A204.1 (cell line): ENCODE measurements around the gene ZNF485.
"Not testable (repeated sequence)": the region's sequence is repeated elsewhere in the genome, so short reads cannot be mapped to it uniquely, and the experiment has no call there.

Experiments
- FAIRE-seq: peaks from 2 replicates; lab custom pipeline; 2012; peaks lifted over from hg19 to GRCh38; lab: Jason Lieb, UNC

The ZNF485 gene

GRCh38 chr10:43606323-43607198 lies at the start of gene ZNF485:
TSS of gene ZNF485 (plus strand) at chr10:43606438. CDS start at chr10:43607051, 613 bp downstream.
- FAIRE-seq: no peak

- FAIRE-seq: no peak
Observed at GRCh38 chr10:43557214-43557613, 49.0 kb upstream of the ZNF485 start.

- FAIRE-seq: no peak
Observed at GRCh38 chr10:43569681-43570080, 36.6 kb upstream of the ZNF485 start.

GRCh38 chr10:43570971-43571370 lies 35.3 kb upstream of the ZNF485 start:
- no peak for FAIRE-seq

- no peak for FAIRE-seq
Observed at GRCh38 chr10:43573250-43574000, 32.8 kb upstream of the ZNF485 start.

GRCh38 chr10:43574001-43574892 lies 32.0 kb upstream of the ZNF485 start, which contains the start of gene ZNF239:
TSS of gene ZNF239 (minus strand) at chr10:43574616. CDS start at chr10:43558079, 16,537 bp downstream.
- FAIRE-seq: no peak

- no peak for FAIRE-seq
Observed at GRCh38 chr10:43574906-43575305, 31.3 kb upstream of the ZNF485 start.

- no peak for FAIRE-seq
Observed at GRCh38 chr10:43576062-43576461, 30.2 kb upstream of the ZNF485 start.

GRCh38 chr10:43576580-43576979 lies 29.7 kb upstream of the ZNF485 start:
- no peak for FAIRE-seq

GRCh38 chr10:43584051-43584450 lies 22.2 kb upstream of the ZNF485 start:
- no peak for FAIRE-seq

GRCh38 chr10:43585046-43585445 lies 21.2 kb upstream of the ZNF485 start:
- no peak for FAIRE-seq

- FAIRE-seq: no peak
Observed at GRCh38 chr10:43585981-43586729, 20.1 kb upstream of the ZNF485 start.

- FAIRE-seq: not testable (repeated sequence)
Observed at GRCh38 chr10:43586730-43587115, 19.5 kb upstream of the ZNF485 start.

- no peak for FAIRE-seq
Observed at GRCh38 chr10:43591303-43591904, 14.8 kb upstream of the ZNF485 start.

GRCh38 chr10:43594944-43595589 lies 11.2 kb upstream of the ZNF485 start:
- FAIRE-seq: no peak

- no peak for FAIRE-seq
Observed at GRCh38 chr10:43595739-43596298, 10.4 kb upstream of the ZNF485 start.

GRCh38 chr10:43596546-43596945 lies 9.7 kb upstream of the ZNF485 start:
- FAIRE-seq: no peak

GRCh38 chr10:43598446-43598845 lies 7.8 kb upstream of the ZNF485 start:
- no peak for FAIRE-seq

- no peak for FAIRE-seq
Observed at GRCh38 chr10:43599333-43599732, 6.9 kb upstream of the ZNF485 start.

- FAIRE-seq: not testable (repeated sequence)
Observed at GRCh38 chr10:43601576-43601975, 4.7 kb upstream of the ZNF485 start.
